Activated naive CD4-positive, alpha-beta T cell treated with Interleukin-2 at 50 U/mL for 16 hours (primary cell): Measurements from ENCODE around the gene HES5.

Experiments used
- DNase-seq: peaks from one replicate; pipeline ENCODE4 v3.0.0-alpha.2; 2020

HES5 gene

DNA sequence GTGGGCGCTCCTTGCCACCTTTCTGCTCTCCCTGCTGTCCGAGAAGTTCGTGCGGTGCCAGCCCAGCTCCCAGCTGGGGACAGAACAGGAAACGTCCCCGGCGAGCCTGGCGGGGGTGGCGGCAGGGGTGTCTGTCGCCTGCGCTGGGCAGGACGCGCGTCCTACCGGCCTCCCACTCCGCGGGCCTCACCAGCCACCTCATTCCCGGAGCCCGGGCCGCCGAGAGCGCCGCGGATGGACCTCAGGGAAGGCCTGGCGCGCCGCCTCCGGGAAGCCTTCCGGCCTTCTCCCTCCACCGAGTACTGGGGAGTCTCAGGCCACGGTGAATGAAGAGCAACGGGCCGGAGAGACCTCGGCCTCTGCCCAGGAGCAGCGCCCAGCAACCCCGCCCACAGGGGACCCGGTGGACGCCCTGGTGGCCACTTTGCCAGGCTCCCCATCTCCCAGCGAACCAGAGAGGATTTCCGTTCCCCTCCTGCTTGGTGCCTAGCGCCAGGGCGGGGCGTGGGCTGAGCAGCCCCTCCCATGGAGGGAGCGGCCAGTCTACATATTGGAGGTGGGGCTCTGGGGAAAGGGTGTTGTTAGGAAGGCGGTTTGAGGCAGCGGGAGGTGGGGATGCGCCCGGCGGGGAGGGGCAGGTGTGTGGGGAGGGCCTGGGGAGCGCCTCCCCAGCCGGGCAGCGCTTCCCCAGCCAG lies 16.6 kb upstream of the HES5 start:
- peak; percentile 79 for DNase-seq

DNA sequence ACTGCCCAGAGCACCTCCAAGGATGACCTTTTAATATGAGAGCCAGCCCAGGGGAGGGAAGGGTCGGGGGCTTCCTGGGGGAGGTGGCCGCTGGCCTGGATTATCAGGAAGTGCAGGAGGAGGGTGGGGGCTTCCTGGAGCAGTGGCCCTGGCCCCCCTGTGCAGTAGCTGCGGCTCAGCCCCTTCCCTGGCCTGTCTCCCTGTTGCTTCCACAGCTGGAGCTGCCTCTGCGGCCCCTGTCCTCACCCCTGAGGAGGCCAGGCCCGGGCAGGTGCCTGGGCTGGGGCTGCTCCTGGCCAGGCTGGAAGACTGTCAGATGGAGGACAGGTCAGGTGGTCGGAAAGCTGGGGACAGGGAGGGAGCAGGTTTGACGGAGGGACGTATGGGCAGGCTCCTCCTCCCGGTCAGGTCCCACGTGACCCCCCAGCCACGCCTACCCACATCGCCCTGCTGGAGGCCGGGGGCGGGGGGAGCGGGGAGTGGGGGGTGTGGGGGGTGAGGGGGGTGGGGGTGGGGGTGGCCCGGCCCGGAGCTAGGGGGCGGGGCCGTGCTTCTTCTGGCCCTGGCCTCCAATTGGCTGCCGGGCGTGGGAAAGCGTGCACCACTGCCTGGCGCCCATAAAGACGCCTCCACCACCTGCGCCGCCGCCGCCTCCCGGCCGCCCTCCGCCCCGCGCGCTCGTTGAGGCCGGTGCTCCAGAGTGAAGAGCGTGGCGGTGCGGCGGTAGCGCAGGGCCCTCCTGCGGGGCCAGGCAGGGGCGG lies 15.9 kb upstream of the HES5 start:
- DNase-seq = peak; percentile 86

DNA sequence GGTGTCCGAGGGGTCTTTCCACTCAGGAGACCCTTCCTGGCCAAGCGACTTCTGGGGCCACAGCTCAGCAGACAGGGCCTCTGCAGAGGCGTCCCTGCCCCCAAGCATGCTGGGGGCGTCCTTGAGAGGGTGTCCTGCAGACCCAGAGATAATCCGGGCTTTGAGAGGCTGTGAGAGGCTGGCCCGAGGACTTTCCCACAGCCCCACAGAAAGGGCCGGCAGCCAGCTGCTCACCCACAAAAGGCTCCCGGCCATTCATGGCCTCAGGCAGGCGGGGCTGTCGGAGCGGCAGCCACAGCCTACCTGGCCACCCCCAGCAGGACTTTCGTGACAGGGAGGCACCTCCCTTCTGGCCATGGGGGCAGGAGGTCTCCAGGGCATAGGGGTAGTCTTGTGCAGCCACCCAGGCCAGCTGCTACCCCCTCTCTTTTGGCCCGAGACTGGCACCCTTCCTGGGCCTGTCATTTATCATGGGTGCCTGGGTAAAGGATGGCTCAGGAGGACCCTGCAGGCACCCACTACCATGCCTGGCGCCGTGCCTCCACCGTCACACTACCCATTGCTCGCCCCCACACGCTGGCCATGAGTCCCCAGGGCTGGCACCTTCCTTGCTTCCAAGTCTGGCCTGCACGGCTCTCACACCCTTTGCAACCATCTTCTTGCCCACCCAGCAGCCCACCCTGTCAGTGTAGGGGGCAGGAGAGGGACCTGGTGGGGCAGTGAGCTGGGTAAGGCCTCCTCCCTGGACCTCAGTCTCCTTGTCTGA lies 15.0 kb upstream of the HES5 start:
- DNase-seq = no peak

DNA sequence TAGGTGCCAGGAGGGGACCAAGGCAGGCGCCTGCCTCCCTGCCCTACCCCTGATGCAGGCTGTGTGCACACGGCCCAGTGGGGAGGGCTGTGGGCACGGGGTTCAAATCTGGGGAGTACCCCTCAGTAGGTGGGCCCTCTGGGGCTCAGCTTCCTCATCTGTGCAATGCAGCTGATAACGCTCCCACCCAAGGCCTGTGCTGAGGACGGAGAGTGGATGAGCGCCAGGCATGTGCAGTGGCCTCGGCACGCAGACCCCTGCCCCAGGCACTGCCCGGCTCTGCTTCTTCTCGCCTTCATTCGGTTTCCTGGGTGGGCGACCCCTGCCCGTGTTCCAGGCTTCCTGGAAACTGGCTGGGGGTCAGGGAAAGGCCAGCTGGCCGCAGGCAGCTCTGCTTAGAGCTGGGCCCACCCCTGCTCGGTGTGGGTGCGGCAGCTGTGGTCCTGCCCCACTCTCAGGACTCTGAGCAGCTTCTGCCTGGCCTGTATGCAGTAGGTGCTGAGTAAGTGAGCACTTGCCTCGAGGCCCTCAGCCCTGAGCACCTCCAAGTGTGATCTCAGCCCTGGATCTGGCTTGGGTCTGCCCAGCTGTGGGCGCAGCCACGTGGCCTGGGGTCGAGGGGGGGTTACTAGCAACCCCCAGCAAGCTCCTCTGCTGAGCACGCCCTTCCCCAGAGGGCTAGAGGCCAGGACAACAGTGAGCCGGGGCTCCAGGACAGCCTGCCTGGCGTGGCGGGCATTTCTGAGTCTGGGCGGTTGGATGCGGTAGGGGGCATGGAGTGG lies 14.2 kb upstream of the HES5 start:
- no peak for DNase-seq

DNA sequence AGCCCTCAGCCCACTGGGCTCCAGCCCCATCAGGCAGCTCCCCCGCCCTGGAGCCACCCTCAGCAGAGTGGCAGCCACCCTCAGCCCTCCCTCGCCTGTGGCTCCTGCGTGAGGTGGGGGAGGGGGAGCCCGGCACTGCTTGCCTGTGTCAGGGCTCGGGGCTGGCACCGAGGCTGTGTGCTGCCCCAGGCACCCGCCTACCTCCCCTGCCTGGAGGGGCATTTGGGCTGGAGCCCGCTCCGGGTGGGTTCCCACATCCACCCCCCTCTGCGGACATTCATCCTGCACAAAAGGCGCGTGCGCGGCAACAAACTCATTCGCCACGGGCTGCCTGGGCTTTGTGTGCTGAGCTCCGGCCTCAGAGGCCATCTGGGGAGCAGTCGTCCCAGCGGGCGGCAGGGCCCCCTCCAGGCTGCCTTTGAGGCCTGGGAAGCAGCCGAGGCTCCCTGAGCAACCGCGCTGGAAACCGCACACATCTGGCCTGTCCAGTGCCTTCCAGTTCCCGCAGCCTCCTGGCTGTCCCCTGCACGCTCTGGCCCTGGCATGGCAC lies 13.6 kb upstream of the HES5 start:
- DNase-seq = peak; percentile 37

DNA sequence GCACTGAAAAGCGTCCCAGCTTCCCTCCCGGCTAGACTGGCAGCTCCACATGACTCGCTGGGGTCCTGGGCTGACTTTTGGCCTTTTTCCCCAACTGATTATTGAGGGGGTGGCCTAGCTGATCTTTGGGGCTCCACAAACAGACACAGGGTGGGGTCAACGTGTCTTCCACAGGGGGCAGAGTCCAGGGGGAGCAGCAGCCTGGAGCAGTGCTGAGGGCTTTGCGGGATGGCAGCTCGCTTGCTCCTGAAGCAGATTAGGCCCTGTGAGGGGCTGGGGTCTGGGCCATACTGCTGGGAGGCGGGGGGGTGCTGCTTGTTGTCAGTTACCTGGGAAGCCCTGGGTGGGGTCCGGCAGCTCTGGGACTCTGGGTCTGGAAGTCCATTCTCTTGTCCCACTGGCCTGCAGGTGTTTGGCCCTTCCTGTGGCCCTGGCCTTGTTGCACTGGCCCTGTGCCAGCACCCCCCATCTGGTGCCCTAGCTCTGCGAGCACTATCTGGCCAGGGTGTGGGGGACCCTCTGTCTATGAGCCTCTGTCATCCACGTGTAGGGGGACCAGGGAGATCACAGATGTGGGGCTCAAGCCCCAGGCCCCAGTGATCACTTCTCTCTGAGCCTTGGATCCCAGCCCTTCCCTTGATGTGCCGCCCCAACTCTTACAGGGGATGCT lies 12.3 kb upstream of the HES5 start:
- no peak for DNase-seq

DNA sequence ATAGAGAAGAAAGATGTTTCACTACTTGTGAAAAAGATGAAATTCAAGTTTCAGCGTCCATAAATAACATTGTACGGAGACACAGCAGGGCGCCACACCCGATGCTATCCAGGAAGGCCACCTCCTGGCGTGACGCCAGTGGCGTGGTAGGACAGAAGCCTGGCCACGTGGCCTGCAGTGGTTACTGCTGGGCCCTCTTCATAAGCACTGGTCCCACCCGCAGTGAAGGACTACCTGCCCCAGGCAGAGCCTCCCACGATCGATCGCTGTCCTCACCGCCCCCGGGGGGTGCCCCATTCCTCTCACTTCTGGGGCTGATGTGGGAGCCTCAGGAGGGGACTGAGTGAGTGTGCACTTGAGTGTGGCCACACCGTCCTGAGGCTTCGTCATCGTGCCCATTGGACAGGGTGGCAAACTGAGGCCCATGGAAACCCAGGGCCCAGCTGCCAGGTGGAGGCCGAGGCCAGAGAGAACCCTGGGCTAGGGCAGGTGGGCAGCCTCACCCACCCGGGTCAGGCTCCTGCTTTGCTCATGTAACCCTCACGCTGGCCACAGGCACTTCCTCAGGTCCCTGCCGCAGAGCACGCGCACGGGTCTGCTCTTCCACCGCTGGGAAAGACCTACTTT lies 11.7 kb upstream of the HES5 start:
- no peak for DNase-seq

DNA sequence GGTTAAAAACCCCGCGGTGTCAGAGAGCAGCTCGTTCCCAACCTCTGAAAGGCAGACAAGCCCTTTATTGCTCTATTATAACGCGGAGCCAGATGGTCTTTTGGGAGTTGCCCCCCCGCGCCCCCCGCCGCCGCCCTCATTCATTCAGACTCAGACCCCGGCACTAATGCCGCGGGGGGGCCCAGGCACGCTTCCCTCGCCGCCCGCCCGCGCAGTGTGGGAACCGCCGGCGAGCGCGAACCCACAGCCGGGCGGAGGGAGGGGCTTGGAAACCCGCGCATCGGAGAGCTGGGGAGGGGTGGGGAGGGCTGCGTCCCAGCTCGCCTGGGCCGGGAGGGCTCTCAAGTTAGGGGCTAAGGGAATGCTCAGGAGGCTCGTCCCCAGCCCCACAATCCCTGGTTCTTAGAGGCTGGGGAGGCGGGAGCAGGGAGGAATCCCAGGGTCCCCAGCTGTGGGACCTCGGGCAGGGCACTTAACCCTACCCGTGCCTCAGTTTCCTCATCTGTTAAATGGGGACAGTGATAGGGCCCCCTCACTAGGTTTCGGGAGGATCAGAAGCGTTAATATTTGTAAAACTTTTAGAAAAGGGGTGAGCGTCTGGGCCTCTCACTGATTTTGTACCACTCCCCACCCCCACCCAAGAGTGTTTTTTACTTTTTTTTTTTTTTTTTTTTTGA lies 10.9 kb upstream of the HES5 start:
- no peak for DNase-seq

DNA sequence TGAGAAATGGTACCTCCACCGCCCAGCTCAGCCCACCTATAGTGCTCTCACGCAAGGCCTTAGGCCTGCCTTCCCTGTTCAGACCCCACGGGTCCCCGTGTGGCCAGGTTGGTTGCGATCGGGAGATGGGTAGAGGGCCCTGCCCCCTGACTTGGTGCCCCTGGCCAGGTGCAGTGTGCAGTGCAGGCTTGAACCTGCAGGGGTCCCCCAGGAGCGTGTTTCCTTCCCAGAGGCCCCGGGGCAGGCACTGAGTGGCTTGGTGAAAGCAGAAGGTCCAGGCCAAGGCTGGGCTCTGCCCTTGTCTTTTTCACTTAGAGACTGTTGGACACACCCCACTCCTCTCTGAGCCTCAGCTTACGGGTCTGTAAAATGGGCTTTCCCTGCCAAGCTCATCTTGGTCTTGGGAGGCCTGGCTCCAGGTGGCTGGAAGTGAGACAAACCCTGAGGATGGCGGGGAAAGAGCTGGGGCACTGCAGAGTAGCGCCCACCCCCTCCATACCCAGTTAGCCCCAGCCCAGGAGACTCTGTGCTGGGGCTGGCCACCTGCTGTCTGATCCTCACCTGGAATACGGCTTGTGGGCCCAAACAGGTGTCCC lies 9.3 kb upstream of the HES5 start:
- DNase-seq = peak; percentile 48

DNA sequence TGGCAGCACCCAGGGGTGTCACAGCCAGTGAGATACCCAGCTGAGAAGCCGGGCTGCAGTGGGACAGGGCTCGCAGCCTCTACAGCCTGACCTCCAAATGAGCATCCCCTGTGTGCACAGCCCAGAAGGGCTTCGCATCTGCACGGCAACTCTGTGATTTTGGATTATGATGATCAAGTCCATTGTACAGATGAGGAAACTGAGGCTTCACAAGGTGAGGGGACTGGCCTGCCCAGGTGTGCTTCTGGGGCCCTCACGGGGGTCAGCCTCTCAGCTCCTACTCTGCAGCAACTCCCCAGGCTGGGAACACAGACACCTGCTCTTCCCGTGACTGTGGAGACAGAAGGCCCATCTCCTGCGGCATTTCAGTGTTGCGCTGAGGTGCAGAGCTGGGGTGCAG lies 8.8 kb upstream of the HES5 start:
- DNase-seq = no peak

DNA sequence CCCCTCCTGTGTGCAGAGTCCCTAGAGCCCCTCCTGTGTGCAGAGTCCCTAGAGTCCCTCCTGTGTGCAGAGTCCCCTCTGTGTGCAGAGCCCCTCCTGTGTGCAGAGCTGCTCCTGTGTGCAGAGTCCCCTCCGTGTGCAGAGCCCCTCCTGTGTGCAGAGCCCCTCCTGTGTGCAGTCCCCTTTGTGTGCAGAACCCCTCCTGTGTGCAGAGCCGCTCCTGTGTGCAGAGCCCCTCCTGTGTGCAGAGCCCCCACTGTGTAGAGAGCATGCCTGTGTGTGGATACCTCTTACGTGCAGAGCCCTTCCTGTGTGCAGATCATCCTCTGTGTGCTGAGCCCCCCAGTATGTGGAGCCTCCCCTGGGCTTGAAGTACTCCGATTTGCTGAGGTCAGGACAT lies 8.3 kb upstream of the HES5 start:
- DNase-seq = no peak

DNA sequence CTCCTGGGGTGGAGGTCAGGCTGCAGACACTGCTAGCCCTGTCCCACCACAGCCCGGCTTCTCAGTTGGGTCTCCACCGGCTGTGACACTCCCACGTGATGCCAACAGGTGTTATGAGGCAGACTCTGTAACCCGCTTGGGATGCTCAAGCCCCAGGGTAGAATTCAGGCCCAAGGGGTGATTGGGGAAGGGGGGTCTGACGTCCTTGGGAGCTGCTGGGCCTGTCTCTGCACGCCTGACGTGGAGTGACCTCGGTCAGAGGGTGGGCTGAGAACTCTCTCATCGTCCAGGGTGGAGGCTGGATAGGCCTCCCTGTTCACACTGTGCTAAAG lies 7.7 kb upstream of the HES5 start:
- no peak for DNase-seq

DNA sequence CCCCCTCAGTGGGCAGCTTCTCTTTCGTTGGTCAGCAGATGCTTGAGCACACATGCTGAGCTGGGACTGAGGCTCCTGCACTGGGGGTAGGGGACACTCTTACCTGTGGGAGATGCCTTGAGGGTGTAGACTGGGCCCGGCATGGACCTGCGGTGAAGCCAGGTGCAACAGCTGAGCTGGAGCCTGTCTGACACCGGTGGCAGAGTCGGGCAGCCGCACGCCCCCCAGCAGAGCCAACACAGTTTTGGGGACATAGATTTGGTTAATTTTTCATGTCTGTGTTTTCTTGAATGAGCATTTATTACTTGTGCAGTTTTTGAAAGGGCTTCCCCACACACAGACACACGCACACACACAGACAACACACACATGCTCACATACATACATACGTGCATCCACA lies 5.9 kb upstream of the HES5 start:
- DNase-seq = no peak

DNA sequence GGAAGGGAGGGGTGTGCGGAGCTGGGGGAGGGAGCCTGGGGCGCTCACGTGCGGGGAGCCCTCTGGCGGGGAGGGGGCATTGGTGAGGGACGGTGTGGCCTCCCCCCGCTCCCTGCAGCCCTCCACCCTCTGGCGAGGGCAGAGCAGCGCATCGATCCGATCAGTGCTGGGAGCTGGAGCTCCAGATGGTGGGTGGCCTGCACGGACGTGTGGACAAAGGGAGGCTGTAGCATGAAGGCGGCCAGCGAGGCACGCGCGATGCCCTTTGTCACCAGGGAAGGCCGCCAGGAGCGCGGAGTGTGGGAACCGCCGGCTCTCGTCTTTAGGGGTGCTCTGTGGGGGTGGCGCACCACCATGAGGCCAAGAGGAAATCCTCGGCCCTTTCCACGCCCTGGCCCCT lies 5.4 kb upstream of the HES5 start:
- DNase-seq = no peak

DNA sequence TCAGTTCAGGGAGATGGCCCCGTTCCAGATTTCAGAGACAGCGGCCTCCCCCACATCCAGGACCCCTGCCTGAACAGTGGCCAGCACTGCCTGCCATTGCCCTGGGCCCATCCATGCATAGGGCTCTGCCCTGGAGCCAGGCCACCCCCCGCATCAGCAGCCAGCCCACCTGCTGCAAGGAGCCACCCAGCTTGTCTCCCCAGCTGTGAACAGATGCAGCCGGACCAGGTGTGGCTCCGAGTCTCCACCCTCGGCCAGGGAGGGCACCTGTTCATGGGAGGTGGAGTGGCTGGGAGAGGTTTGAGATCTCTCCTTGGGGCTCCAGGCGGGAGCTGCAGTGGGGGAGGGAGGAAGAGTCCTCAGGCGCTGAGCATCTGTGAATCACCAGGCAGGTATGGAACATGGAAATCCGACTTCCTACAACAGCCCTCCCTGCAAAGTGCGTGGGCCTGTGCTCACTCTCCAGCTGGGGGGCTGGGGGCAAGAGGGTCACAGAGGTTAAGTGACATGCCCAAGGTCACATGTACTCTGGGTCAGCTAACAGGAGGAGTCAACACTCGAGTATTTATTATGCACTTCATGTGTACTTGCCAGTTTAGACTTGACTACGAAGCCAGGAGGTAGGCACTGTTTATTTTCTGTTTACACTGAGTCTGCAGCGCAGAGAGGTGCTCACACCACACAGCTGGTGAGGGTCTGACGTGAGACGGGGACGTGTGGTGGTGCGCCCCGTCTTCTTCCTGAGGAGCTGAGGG lies 4.8 kb upstream of the HES5 start:
- DNase-seq = no peak

DNA sequence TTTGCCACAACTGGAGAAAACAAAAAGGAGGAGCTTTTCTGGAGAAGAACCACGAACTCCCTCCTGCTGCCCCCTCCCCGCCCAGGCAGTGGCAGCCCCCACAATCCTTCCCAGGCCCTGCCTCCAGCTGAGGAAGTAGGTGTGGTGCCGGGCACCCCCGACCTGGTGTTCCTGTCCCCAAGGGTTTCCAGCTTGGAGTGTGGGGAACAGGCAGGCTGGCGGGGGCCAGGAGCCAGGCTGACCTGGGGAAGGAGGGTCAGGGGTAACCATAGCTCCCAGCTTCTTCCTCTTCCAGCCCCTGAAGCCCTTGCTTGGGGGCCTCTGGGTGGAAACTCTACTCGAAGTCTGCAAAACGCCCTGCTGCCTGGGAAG lies 4.2 kb upstream of the HES5 start:
- no peak for DNase-seq

DNA sequence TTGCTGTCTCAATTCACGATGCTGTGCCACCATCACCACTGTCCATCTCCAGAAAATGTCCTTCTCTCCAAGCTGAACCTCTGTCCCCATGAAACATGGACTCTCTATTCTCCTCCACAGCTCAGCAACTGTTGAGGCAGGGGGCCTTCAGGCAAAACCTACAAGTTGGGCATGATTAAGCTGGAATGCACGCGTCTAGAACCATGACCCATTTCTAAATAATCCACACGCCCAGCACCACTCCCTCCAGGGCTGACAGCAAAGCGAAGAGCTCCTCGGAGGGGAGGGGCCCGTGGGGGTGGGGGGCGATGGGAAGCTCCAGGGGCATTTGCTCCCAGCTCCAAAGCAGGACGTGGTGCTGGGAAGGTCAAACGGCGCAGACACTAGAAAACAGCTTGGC lies 3.3 kb upstream of the HES5 start:
- DNase-seq = no peak

DNA sequence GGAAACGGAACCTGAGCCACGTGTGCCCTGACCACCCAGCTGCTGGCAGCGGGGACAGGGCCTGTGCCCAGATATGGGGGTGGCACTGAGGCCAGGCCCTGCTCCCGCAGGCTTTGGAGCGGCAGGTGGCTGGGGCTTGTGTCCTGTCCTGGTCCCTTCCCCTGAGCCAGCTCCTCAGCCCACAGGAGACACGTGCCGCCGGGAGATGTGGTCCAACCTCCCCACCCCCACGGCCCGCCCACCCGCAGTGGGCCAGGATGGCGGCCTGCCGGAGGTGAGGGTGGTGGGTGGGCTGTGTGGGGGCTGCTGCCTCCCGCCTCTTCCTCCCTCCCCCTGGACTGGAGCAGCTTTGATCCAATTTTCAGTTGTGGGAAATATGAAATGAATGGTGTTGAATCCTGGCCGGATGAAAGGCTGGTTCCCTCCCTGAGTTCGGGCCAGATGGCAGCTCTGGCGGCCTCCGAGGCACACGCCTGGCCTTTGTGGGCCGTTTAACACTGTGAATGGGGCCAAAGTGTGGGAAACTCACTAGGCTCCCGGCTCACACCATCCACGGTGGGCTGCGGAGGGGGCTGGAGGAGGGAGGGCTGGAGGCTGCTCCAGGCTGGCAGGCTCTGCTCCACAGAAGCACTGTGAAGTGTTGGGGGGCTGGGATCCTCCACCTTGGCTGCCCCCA lies 2.6 kb upstream of the HES5 start:
- DNase-seq = no peak

DNA sequence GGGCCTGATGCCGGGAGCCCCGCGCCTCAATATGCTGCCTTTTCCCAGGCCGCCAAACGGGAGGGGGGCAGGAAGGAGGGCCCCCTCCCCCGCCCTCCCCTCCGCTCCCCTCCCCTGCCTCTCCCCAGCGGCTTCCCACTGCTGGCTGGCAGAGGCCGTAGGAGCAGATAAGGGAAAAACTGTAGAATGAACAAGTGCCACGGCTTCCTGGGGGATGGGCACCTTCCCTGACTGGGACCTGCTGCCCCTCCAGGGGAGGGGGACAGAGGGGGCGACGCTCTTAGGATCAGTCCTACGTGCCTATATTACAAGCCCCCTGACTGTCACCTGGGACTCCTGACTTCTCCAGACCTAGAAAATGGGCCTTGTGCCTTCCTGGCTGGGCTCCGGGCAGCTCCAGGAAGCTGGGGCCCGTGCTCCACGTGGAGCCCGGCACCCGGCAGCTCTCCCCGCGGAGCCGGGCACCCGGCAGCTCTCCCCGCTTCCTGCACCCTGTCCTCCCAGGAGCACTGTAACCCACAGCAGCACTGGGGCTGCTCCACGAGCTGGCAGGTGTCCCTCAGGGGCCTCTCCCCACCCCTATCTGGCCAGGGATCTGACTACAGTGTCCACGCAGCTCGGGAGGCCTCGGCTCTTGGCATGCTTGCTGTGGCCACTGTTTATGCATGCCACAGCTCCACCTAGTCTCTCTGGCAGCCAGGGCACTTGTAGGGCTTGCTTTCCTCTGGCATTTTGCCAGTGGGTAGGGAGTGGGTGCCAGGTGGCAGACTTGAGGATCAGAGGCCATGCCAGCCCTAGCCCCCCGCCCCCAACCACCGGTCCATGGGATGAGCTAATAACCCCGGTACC lies 674 bp upstream of the HES5 start:
- DNase-seq = no peak
